Endodermal cell (in vitro differentiated cells): ENCODE results near the gene FLRT2. TPM values are rescaled to one million over a fixed set of nuclear protein-coding genes. Genes with fewer than 3 reads are reported as not detected.

ENCODE experiments used
- DNase-seq: peaks from one replicate; pipeline ENCODE4 v3.0.0-alpha.2; 2017
- H3K27ac ChIP-seq: 2 replicates; pipeline ENCODE4 v1.5.1; 2013; ENCODE audit warnings: mild to moderate bottlenecking, low read depth, low read length, moderate library complexity
- H3K27me3 ChIP-seq: 2 replicates; pipeline ENCODE4 v1.6.1; 2013; ENCODE audit warnings: mild to moderate bottlenecking, low read length, moderate library complexity; ENCODE audit not compliant: insufficient read depth, control insufficient read depth, poor library complexity, severe bottlenecking
- H3K36me3 ChIP-seq: 2 replicates; pipeline ENCODE4 v1.7.0; 2013; ENCODE audit warnings: mild to moderate bottlenecking, low read length, moderate library complexity; ENCODE audit not compliant: control insufficient read depth, insufficient read depth
- H3K4me1 ChIP-seq: one replicate; pipeline ENCODE4 v1.7.0; 2013; ENCODE audit warnings: low read length; ENCODE audit not compliant: control insufficient read depth, insufficient read depth
- H3K4me3 ChIP-seq: 2 replicates; pipeline ENCODE4 v1.5.1; 2013; ENCODE audit warnings: mild to moderate bottlenecking, low read length, moderate library complexity
- H3K9ac ChIP-seq: 2 replicates; pipeline ENCODE4 v1.6.1; 2013; ENCODE audit warnings: mild to moderate bottlenecking, low read length, moderate library complexity; ENCODE audit not compliant: poor library complexity, severe bottlenecking; ENCODE audit errors: extremely low read depth
- H3K9me3 ChIP-seq: 2 replicates; pipeline ENCODE4 v1.6.1; 2013; ENCODE audit warnings: mild to moderate bottlenecking, low read length, moderate library complexity; ENCODE audit not compliant: control insufficient read depth
- H3K27ac Mint-ChIP-seq: 2 replicates; pipeline ENCODE4 v1.8.0; 2020; ENCODE audit warnings: mixed read lengths
- H3K27me3 Mint-ChIP-seq: 2 replicates; pipeline ENCODE4 v1.8.0; 2021; ENCODE audit warnings: mild to moderate bottlenecking, mixed read lengths; ENCODE audit not compliant: insufficient read depth
- H3K36me3 Mint-ChIP-seq: 2 replicates; pipeline ENCODE4 v1.8.0; 2020; ENCODE audit warnings: low read depth, mixed read lengths
- H3K4me1 Mint-ChIP-seq: 2 replicates; pipeline ENCODE4 v1.8.0; 2020; ENCODE audit warnings: mixed read lengths
- H3K4me3 Mint-ChIP-seq: 2 replicates; pipeline ENCODE4 v1.8.0; 2020; ENCODE audit warnings: mild to moderate bottlenecking, moderate library complexity, mixed read lengths
- H3K9me3 Mint-ChIP-seq: 2 replicates; pipeline ENCODE4 v1.8.0; 2020; ENCODE audit warnings: mild to moderate bottlenecking, mixed read lengths
- CTCF ChIP-seq: fragments of 200-600 bp; sonication (generic); conservative IDR thresholded peaks from 2 replicates; pipeline ENCODE4 v1.5.0; 2021; ENCODE audit warnings: antibody characterized with exemption, mild to moderate bottlenecking
- WGBS, 2 experiments: methylation state at CpG; one replicate each; pipeline versions ENCODE4 v1.1.5 to v1.1.7; 2013; ENCODE audit warnings: missing lambda C conversion rate in 2 of 2, mixed read lengths in 1 of 2; ENCODE audit not compliant: insufficient coverage in 1 of 2, insufficient read length in 1 of 2; 5-methylcytosine and 5-hydroxymethylcytosine counted together
- total RNA-seq, 2 donors: library from RNA; stranded (reverse); fragmentation: NEBNext Ultra II Directional in 1 of 2; extraction: Animal tissue kit (Norgen Biotek cat#: 25700) in 1 of 2; gene quantifications; 2 replicates in 1 of 2; 3 replicates in 1 of 2; pipeline ENCODE4 v1.2.1, GENCODE V29; 2021

FLRT2 gene
- total RNA-seq, 2 donors from 2014 or later = 26.8 to 36.4 TPM

DNA sequence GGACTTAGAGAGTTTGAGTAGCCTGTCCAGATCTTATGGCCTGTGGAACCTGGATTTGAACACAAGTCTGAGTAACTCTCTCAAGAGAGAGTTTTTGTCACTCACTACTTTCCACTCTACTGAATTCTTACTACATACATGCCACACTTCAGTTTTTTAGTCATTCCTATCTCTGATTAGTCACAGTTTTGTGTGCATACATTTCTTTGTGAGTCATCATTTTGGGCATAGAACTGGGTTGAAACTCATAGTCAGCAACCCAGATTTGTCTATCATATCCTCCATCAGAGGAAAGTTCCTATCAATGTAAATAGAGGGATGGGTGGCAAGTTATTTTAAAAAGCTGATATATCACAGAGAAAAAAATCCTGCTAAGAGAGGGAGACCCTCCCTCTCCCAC, 42.9 kb downstream of the FLRT2 start:
- H3K4me1 Mint-ChIP-seq = peaks cover 63% of the 10 kb centered on the region
- H3K4me1 ChIP-seq = peaks cover 17% of the 10 kb centered on the region
- no peak overlapping the region for H3K4me3 Mint-ChIP-seq
- H3K9ac ChIP-seq = no peak overlapping the region
- no peak overlapping the region for H3K27ac Mint-ChIP-seq
- H3K27ac ChIP-seq = no peak overlapping the region
- H3K4me3 ChIP-seq = no peak overlapping the region
- H3K9me3 ChIP-seq = no peaks in the 10 kb centered on the region
- no peaks in the 10 kb centered on the region for H3K27me3 Mint-ChIP-seq
- no peaks in the 10 kb centered on the region for H3K36me3 ChIP-seq
- H3K9me3 Mint-ChIP-seq = no peaks in the 10 kb centered on the region
- DNase-seq = no peak
- H3K36me3 Mint-ChIP-seq = peaks cover 3% of the 10 kb centered on the region
- TF ChIP-seq CTCF = no peak
- H3K27me3 ChIP-seq = no peaks in the 10 kb centered on the region

DNA sequence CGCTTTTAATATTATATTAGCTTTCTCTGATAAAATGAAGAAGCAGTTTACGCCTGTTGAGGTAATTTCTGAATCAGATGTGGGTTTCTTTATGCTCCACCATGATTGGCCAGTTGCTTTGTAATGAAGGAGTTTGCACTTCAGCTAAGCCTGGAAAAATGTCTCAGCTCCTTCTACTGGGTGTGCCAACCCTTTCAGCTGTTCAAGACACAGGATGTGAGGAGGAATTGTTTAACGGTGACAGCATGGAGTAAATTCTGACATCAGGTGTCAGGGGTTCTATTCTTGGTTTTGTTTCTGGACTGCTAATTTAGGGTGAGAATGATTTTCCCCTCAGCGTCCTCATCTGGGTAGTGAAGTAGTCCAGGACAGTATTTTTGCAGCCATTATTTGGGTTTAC, 43.5 kb downstream of the FLRT2 start:
- DNase-seq = no peak
- Histone ChIP-seq H3K4me1 (peaks cover 17% of the 10 kb centered on the region), H3K4me3 (no peak overlapping the region), H3K27ac (no peak overlapping the region), H3K27me3 (no peaks in the 10 kb centered on the region), H3K9ac (no peak overlapping the region), H3K9me3 (no peaks in the 10 kb centered on the region), H3K36me3 (no peaks in the 10 kb centered on the region)
- Mint-ChIP-seq H3K27ac (no peak overlapping the region), H3K36me3 (peaks cover 3% of the 10 kb centered on the region), H3K9me3 (no peaks in the 10 kb centered on the region), H3K4me3 (no peak overlapping the region), H3K27me3 (no peaks in the 10 kb centered on the region), H3K4me1 (peaks cover 60% of the 10 kb centered on the region)
- 85% methylated on average over 4 of the region's 4 CpGs; no CpG with 5 or more reads in 1 of the 2 experiments for WGBS, 2 experiments
- TF ChIP-seq CTCF = no peak

- Mint-ChIP-seq H3K4me3 (no peak overlapping the region), H3K9me3 (no peaks in the 10 kb centered on the region), H3K4me1 (peaks cover 61% of the 10 kb centered on the region), H3K36me3 (peaks cover 3% of the 10 kb centered on the region), H3K27me3 (no peaks in the 10 kb centered on the region), H3K27ac (peak overlapping the region; percentile 69)
- Histone ChIP-seq H3K36me3 (no peaks in the 10 kb centered on the region), H3K9ac (no peak overlapping the region), H3K4me1 (peaks cover 17% of the 10 kb centered on the region), H3K4me3 (no peak overlapping the region), H3K9me3 (no peaks in the 10 kb centered on the region), H3K27ac (no peak overlapping the region), H3K27me3 (no peaks in the 10 kb centered on the region)
- peak; percentile 50 for DNase-seq
- 77 to 90% methylated on average over 2 to 3 of the region's 3 CpGs for WGBS, 2 experiments
- no peak for TF ChIP-seq CTCF
Measured at GRCh38 chr14:85574853-85575616, 45.1 kb downstream of the FLRT2 start.
